NCI-H1092 treated with DMSO at 0.1 percent for 48 hours (cell line): Measurements from ENCODE around the gene SYN1.

ENCODE experiments used
- DNase-seq: peaks from one replicate; lab custom pipeline; 2025; lab: John Stamatoyannopoulos, UW

The SYN1 gene

DNA sequence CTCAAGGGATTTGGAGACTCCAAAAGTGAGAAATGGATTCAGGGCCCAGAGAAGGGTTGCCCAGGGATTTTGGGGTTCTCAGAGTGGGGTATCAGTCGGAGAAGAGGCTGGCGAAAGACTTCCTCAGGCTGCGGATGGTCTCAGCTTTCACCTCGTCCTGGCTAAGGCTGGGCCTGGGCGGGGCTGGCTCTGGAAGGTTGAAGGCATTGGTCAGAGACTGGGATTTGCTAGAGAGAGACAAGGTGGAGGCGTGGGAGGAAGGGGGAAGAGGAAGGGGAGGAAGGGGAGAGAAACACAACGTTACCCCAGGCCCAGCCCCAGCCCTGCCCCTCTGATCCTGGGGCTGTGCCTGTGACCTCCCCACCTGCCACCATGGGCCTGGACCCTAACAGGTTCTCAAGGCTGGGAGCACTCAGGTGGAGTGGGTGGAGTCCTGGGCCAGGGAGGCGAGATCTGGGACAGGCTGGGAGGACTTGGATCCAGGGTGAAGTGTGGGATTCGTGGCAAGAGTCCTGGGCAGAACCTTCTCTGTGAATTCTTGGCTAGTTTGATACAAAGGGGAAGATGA is 46.8 kb downstream of the SYN1 start:
- no peak for DNase-seq

DNA sequence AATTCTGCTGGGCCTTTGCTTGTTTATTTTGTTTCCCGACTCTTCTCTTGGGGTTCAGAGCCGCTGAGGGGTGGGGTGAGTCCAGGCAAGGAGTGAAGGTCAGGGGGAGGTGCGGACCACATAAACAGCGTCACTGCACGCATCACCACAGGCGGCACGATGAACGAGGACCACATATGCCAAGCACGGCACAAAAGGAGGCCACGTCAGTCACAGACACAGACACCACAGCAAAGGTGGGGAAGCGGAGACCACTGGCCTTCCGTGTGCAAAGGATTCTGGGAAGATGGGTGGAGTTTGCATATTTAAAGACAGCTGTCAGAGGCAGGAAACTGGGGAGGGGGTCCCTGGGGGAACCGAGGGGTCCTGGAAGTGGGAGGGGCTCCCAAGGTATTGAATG is 47.8 kb downstream of the SYN1 start:
- DNase-seq, result no peak

DNA sequence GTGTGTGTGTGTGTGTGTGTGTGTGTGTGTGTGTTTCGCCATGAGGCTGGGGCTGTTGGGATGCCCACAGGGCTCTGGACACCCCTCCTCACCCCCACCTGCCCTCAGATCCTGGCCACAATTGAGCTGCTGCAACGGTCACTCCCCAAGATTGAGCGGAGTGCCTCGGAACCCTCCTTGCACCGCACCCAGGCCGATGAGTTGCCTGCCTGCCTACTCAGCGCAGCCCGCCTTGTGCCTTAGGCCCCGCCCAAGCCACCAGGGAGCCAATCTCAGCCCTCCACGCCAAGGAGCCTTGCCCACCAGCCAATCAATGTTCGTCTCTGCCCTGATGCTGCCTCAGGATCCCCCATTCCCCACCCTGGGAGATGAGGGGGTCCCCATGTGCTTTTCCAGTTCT is 48.4 kb downstream of the SYN1 start:
- DNase-seq, result no peak

DNA sequence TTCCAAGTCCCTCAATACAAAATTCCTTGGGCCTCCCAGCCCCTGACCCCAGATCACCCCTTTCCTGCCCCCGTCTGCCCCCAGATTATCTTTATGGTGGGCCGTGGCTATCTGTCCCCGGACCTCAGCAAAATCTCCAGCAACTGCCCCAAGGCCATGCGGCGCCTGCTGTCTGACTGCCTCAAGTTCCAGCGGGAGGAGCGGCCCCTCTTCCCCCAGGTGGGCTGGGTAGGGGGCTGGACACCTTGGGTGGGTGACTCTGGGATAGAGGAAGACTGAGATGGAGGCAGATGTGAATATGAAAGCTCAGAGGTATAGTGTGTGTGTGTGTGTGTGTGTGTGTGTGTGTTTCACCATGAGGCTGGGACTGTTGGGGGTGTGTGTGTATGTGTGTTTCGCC is 48.9 kb downstream of the SYN1 start:
- no peak for DNase-seq

DNA sequence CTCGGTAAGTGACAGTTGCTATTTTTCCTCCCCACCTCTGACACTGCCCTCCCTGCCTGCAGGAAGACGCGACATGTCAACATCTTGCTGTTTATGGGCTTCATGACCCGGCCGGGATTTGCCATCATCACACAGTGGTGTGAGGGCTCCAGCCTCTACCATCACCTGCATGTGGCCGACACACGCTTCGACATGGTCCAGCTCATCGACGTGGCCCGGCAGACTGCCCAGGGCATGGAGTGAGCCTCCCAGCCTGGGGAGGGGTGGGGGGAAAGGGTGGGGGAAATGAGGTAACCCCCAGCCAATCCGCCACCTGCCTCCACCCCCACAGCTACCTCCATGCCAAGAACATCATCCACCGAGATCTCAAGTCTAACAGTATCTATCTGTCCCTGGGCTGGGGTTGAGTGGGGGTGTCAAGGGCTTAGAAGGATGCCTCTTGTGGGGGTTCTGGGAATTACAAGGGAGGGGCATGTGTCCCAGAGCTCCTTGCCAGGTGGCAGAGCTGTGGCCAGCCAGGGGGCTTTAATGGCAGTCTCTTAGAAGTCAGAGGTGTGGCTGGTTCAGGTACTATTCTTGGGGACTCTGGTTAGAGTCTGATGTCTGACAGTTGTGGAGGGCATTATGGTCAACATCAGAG is 50.9 kb downstream of the SYN1 start:
- no peak for DNase-seq

DNA sequence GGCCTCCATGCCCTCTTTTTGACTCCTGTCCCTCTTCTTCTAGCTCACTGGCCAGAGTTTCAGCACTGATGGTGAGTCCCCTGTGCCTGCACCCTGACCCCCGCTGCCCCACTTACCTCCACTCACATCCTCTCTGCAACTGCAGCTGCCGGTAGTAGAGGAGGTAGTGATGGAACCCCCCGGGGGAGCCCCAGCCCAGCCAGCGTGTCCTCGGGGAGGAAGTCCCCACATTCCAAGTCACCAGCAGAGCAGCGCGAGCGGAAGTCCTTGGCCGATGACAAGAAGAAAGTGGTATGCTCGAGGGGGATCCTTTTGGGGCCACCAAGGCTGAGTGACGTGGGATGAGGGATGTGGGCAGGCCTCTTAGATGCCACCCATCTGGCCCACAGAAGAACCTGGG is 52.8 kb downstream of the SYN1 start:
- DNase-seq, result no peak

DNA sequence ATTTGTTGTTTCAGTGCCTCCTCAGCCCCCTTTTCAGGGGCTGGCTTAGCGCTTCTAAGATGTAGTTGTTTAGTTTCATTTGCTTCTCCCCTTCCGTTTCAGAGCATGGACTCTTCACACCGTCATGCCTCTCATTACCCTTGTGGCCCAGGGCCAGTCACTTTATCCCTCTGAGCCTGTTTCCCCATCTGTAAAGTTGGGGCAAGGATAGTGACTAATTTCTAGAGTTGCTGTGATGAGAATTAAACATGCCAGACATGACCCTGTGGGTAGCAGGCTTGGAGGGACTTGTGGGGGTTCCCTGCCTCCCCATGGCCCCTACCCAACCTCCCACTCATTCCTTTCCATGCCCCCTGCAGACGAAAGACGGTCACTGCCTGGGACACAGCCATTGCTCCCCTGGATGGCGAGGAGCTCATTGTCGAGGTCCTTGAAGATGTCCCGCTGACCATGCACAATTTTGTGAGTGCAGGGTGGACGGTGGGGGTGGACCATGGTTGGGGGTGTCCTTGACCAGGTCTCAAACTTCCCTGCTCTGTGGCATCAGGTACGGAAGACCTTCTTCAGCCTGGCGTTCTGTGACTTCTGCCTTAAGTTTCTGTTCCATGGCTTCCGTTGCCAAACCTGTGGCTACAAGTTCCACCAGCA is 55.1 kb downstream of the SYN1 start:
- no peak for DNase-seq

DNA sequence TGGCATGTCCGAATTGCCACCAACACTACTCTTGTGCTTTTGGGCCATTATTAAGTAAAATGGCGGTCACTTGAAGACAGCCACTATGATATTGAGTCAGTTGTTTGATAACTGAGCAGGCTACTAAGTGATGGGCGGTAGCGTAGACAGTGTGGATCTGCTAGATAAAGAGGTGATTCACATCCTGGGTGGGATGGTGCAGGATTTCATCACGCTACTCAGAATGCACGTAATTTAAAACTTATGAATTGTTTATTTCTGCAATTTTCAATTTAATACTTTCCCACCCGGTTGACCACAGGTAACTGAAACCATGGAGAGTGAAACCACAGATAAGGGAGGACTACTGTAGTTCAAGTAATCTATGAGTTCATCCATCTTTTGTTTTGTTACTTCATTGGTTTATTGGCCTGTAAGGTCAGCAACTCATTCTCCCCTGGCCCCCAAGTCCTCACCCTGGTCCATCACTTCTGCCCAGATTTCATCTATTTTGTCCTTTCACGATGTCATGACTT is 55.8 kb downstream of the SYN1 start:
- DNase-seq, result no peak

DNA sequence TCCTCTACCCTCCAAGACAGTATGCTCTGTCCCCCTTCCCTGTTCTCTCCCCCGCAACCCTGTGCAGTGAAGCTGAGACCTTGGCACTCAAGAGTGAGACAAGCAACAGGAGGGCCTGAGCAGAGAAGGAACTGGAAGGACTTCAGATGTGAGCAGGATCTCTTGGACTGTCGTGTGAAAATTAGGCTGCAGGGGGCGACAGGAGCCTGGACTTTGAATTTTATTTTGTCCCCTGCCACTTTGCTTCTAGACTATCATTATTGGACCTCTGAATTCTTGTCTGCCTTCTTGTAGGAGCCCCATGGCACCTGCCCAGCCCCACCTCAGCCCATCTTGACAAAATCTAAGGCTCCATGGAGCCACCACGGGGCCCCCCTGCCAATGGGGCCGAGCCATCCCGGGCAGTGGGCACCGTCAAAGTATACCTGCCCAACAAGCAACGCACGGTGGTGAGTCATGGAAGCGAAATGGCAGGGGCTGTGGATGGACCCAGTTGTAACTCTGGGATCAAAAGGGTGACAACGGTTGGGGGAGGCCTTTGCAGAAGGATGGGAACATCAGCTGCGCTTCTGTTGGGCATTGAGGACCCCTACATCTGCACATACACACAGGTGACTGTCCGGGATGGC is 56.9 kb downstream of the SYN1 start:
- no peak for DNase-seq

DNA sequence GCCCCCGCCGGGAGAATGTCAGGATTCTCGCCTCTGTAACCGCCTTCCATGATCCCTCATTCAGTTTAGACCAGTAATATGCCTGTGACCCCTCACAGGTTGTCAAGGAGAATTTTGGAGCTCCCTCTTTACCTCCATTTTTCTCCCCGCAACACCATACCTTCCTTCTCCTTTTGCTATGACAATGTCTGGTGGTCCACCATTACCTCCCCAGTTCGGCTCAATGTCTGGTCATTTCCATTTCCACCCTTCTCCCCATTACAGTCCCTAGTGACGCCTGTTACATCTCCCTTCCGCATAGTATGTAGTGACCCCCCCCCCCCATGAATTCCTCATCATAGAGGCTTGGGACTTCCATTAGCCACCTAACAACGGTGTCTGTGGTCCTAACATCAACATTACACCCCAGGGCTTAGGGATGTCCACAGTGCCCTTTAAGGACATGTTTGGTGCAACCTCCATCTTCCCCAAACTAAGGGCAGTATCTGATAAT is 58.0 kb downstream of the SYN1 start:
- peak; percentile 56 for DNase-seq

DNA sequence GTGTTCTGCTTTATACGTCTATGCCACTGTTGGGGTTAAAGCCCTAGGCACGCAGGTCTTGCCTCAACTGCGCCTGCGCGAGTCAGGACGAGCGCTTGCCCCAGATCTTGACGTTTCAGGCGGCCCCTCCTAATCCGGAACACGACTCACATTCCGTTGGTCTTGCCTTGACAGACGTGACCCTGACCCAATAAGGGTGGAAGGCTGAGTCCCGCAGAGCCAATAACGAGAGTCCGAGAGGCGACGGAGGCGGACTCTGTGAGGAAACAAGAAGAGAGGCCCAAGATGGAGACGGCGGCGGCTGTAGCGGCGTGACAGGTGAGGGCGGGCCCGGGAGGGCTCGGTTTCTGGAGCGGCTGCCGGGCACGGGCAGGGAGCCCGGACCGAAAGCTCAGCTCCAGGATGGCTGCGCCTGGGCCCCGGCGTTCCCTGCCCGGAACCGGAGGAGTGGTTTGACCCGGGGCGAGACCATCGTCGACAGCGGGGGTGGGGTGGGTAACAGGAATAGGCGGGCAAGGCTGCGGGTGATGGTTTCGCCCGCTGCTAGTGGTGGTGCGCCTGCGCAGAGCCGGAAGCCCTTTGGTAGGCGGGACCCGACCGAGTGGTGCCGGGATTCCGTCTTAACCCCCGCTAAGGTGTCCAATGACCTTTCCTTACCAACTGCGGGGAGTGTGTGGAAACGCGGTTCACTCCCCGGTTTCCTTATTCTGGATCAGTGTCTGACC is 58.6 kb downstream of the SYN1 start, which contains the start of gene ARAF:
ARAF (plus strand) TSS at position 272 of the 725 bp plus-strand sequence. CDS start 1,763 bp downstream, outside the sequence.
- peak; percentile 98 for DNase-seq

DNA sequence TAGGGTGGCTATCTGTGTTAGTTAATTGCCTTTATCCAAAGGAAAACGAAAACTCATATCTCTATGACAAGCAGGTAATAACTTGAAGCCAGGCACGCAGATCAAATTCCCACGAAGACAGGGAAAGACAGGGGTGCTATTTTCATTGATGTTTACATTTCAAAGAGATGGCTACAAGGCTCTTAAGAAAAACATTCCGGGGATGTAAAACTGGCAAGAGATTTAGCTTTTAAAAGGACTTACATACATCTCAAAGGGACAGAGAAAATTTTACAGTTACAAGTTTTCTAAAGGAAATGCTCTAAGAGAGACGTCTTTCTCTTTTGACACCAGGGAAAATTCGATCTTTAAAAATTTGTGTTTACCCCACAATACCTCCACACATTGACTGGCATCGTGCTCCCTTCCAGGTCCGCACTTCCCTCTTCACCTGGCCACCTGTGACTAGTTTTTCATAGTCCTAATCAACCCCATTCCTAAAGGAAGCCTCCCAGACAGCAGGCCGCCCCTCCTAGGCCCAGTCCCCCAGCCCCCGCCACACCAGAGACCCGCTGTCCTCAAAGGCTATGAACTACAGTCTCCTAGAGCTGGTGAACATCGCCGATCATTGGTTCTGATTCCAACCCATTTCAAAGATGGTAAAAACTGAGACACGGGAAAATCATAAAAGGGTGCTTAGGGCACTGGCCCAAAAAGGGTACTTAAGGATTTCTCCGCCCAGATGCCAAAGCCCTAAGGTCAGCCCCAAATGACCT is 59.3 kb downstream of the SYN1 start:
- no peak for DNase-seq

DNA sequence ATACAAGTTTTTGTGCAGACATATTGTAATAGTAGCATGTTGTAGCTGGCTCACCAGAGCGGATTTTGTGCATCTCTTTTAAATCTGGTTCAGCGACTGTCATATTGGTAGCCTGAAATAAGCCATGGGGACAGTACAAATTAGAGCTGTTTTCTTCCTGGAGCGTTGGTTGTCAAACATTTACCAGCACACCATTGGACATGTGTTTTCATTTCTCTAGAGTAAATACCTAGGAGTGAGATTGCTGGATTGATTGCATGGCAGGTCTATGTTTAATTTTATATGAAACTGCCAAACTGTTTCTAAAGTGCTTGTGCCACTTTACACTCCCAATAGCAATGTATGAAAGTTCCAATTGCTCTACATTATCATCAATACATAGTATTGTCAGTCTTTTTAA is 61.2 kb downstream of the SYN1 start:
- DNase-seq, result no peak

DNA sequence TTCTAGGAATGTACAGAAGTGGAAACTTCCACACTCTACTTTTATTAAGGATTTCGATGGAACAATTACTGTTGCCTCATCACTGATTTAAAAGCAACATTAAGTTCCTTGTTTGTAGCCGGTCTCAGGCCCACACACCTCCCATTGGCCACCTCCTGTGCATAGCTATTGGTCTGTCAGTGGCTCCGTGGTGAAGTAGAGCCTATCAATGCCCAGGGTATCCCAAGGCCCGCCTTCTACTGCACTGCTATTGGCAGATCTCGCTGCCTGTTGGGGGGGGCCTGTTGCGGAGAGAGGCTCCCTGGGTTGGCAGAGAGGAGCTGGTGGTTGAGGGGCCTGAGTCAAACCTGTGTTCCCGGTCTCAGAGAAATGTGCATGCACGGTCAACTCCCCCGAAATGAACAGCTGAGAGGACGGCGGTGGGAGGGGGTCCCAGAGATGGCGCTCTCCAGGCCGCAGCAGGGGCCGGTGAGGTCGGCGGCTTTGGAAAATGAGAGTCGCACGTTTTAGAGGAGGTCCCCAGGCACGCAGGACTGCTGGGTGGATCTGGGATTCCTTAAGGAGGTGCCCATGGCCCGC is 63.5 kb downstream of the SYN1 start:
- peak; percentile 96 for DNase-seq

DNA sequence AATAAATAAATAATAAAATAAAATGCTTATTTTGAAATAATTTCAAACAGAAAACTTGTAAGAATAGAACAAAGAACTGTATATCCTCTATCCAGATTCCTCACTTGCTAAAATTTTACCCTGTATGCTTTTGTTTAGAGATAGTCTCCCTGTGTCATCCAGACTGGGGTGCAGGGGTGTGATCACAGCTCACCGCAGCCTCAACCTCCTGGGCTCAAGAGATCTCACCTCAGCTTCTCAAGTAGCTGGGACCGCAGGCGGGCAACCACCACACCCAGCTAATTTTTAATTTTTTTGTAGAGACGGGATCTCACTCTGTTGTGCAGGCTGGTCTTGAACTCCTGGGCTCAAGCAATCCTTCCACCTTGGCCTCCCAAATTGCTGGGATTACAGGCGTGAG is 76.2 kb downstream of the SYN1 start:
- DNase-seq, result no peak

DNA sequence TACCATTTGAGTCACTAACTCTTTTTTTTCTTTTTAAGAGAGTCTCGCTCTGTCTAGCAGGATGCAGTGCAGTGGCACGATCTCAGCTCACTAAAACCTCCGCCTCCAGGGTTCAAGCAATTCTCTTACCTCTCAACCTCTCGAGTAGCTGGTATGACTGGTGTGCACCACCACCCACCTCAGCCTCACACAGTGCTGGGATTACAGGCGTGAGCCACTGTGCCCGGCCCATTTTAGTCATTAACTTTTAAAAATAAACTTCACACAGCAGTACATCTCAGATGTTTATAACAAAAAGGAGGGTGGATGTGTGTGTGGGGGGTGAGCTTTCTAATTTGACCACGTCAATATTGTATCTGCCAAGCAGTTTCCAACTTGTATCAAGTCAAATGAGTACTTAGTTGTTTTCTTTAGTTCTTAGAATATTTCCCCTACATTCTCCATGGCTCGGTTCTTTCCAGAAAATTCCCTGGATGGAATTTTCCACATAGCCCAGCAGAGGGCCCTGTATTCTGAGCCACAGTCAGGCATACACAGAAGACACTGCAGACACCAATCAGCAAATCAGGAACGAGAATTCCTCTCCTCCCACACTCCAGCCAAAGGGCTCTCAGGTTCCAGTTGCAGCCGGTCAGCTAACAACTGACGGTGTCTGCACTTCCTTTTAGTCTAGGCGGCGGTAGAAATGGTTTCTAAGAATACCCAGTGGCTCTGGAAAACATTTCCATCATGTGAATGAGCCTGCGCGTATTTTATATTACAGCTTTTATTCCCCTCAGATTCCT is 78.7 kb downstream of the SYN1 start:
- peak; percentile 96 for DNase-seq

DNA sequence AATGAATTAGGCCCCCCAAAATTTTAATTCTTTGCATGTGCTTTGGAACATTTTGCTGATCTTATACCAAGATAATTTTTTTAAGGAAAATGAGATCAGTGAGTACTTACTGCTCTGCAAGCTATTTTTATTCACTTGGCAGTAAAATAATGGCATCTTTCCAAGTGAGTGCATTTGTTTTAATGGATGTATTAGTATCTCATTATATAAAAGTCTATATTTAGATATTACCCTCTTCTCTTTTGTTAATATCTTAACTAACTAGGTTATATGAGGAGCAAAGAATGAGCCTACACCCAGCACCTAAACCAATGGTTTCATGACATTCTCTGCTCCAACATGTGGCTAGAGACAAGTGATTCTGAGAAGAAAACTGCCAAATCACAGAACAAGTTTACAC is 79.8 kb downstream of the SYN1 start:
- peak; percentile 1 for DNase-seq

DNA sequence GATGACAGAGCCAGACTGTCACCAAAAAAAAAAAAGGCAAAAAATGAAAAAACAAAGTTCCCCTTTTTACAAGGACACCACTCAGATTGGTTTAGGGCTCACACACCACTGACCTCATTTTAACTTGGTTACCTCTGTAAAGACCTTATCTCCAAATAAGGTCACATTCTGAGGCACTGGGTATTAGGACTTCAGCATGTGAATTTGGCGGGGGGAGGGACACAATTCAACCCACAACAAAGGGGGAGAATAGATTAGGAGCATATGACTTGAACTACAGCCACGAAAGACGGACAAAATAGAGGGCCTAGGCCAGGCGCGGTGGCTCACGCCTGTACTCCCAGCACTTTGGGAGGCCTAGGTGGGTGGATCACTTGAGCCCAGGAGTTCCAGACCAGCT is 89.6 kb downstream of the SYN1 start:
- DNase-seq, result no peak

DNA sequence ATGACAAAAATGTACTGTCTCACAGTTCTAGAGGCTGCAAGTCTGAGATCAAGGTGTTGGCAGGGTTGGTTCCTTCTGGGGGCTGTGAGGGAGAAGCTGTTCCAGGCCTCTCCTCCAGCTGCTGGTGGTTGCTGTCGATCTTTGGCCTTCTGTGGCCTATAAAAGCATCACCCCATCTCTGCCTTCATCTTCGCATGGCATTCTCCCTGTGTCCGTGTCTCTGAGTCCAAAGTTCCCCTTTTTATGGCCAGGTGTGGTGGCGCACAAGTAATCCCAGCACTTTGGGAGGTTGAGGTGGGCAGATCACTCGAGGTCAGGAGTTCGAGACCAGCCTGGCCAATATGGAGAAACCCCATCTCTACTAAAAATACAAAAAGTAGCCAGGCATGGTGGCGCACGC is 90.1 kb downstream of the SYN1 start:
- DNase-seq, result no peak

DNA sequence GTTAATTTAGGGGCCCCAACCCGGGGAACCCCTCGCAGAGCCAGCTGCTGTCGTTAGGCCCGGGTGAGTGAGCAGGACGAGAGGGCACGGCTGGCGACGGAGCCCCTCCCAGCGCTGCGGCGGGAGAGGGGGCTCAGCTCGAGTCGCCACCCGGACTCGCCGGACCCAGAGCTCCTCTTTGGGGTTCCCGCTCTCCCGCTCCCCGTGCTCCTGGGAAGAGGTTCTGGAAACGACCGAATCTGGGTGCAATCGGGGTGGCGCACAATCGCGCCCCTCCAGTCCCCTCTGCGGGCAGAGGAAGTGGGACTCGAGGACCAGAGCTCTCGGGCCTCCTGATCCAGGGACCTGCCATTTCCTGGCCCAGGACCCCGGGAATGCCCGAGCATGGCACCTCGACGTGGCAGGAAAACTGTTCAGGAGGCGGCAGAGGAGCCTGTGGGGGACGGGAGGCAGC is 95.9 kb downstream of the SYN1 start:
- DNase-seq, result no peak
